ENCODE results near the gene GAD1.

DNA sequence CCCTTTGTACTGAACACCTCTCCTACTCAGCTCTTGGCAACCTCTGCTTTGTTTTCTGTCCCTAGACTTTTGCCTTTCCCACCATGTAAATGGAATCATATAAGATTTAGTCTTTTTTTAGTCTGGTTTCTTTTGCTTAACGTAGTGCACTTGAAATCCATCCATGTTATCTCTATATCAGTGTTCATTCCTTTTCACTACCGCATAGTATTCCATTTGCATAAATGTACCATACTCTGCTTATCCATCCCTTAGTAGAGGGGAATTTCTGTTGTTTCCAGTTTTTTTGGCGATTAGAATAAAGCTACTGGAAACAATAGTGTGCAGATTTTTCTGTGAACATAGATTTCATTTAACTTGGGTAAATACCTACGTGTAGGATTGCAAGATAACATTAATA, 46.4 kb downstream of the GAD1 start:
- TF ChIP-seq CTCF (conservative IDR thresholded peaks at IDR 0.05; ENCODE audit: low read depth, low read length) (no peak), EZH2 (IDR thresholded peaks at IDR 0.05; ENCODE audit: borderline replicate concordance, low read depth, low read length, poor library complexity, severe bottlenecking) (no peak)

Data from A673 (cell line).